MM.1S (cell line): ENCODE results near the gene ZNF217.
A peak's percentile ranks its signal among the peaks of the same experiment; 100 is the strongest.
"Not testable (repeated sequence)": the region's sequence is repeated elsewhere in the genome, so short reads cannot be mapped to it uniquely, and the experiment has no call there.

Source experiments
- DNase-seq: peaks from one replicate; pipeline ENCODE4 v3.0.0-alpha.2; 2015
- H2AFZ ChIP-seq: fragments of 300-600 bp; sonication (generic); 2 replicates; pipeline ENCODE4 v1.6.0; 2016; ENCODE audit warnings: antibody characterized with exemption, low read length
- H3F3A ChIP-seq: fragments of 300-600 bp; sonication (generic); 2 replicates; pipeline ENCODE4 v1.6.1; 2016; ENCODE audit warnings: mild to moderate bottlenecking, antibody characterized with exemption, low read length, moderate library complexity, mixed read lengths; ENCODE audit not compliant: insufficient read depth
- H3K27ac ChIP-seq: fragments of 300-600 bp; sonication (generic); 2 replicates; pipeline ENCODE4 v1.5.1; 2016; ENCODE audit warnings: mild to moderate bottlenecking, low read length
- H3K27me3 ChIP-seq: fragments of 300-600 bp; sonication (generic); replicated peaks from 2 replicates; pipeline ENCODE4 v1.6.0; 2016; ENCODE audit warnings: low read length; ENCODE audit not compliant: insufficient read depth
- H3K36me3 ChIP-seq: fragments of 300-600 bp; sonication (generic); replicated peaks from 2 replicates; pipeline ENCODE4 v1.6.1; 2016; ENCODE audit warnings: mild to moderate bottlenecking, low read length, mixed read lengths; ENCODE audit not compliant: insufficient read depth
- H3K4me1 ChIP-seq: fragments of 300-600 bp; sonication (generic); 2 replicates; pipeline ENCODE4 v1.6.1; 2016; ENCODE audit warnings: low read length, mixed read lengths
- H3K4me2 ChIP-seq: fragments of 300-600 bp; sonication (generic); 2 replicates; pipeline ENCODE4 v1.6.0; 2016; ENCODE audit warnings: low read depth, low read length
- H3K4me3 ChIP-seq: fragments of 300-600 bp; sonication (generic); 2 replicates; pipeline ENCODE4 v1.5.1; 2016; ENCODE audit warnings: low read length, mixed read lengths
- H3K79me2 ChIP-seq: fragments of 300-600 bp; sonication (generic); 2 replicates; pipeline ENCODE4 v1.6.1; 2016; ENCODE audit warnings: mixed run types, low read length, mixed read lengths
- H3K9ac ChIP-seq: fragments of 300-600 bp; sonication (generic); 2 replicates; pipeline ENCODE4 v1.6.1; 2016; ENCODE audit warnings: low read length, mixed read lengths
- H3K9me2 ChIP-seq: fragments of 300-600 bp; sonication (generic); replicated peaks from 2 replicates; pipeline ENCODE4 v1.6.1; 2016; ENCODE audit warnings: mild to moderate bottlenecking, low read length, mixed read lengths; ENCODE audit not compliant: insufficient read depth
- H3K9me3 ChIP-seq: fragments of 300-600 bp; sonication (generic); replicated peaks from 2 replicates; pipeline ENCODE4 v1.6.1; 2016; ENCODE audit warnings: mild to moderate bottlenecking, low read length, mixed read lengths; ENCODE audit not compliant: insufficient read depth
- H4K20me1 ChIP-seq: fragments of 300-600 bp; sonication (generic); 2 replicates; pipeline ENCODE4 v1.6.1; 2016; ENCODE audit warnings: mild to moderate bottlenecking, low read length, moderate library complexity, mixed read lengths; ENCODE audit not compliant: insufficient read depth
- CTCF ChIP-seq: fragments of 300-600 bp; sonication (generic); IDR thresholded peaks from 2 replicates; pipeline ENCODE4 v1.5.1; 2016; ENCODE audit warnings: antibody characterized with exemption, low read length, mixed read lengths
- EZH2 ChIP-seq: fragments of 300-600 bp; sonication (generic); optimal IDR thresholded peaks from 2 replicates; pipeline ENCODE3; 2017; ENCODE audit warnings: low read depth, mild to moderate bottlenecking, antibody characterized with exemption, low read length, mixed read lengths
- EZH2phosphoT487 ChIP-seq: fragments of 300-600 bp; sonication (generic); IDR thresholded peaks from 2 replicates; pipeline ENCODE4 v1.6.1; 2018; ENCODE audit warnings: antibody characterized with exemption, low read length

ZNF217 gene

GRCh38 chr20:53551719-53552571 is 41.7 kb downstream of the ZNF217 start:
- peaks cover 13% of the 10 kb centered on the region; the same call in 1 of the 2 replicates for H3F3A ChIP-seq
- H3K79me2 ChIP-seq, H3K27ac ChIP-seq, H4K20me1 ChIP-seq, H3K4me2 ChIP-seq, H3K27me3 ChIP-seq, H3K4me1 ChIP-seq, H2AFZ ChIP-seq, H3K36me3 ChIP-seq, DNase-seq, H3K9me3 ChIP-seq, H3K9me2 ChIP-seq, H3K9ac ChIP-seq, H3K4me3 ChIP-seq: not testable (repeated sequence)

DNA sequence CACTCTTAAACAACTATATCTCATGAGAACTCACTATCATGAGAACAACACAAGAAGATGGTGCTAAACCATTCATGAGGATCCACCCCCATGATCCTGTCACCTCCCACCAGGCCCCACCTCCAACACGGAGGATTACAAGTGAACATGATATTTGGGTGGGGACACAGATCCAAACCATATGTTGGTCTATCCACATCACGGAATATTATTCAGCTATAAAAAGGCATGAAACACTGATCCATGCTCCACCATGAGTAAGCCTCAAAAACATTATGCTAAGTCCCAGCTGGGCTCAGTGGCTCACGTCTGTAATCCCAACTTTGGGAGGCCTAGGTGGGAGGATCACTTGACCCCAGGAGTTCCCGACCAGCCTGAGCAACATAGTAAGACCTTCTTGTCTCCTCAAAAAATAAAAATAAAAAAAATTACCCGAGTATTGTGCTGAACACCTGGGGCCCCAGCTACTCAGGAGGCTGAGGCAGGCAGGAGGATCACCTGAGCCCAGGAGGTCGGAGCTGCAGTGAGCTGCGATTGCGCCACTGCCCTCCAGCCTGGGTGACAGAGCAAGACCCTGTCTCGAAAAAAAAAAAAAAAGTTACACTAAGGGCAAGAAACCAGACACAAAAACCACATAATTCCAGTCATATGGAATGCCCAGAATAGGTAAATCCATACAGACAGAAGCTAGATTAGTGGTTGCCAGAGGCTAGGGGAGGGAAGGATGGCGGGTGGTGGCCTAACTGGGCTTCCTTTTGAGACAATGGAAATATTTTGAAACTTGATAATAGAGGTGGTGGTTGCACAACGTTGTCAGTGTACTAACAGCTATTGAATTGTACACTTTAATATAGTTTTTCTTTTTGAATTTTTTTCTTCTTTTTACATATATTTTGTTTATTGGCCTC is 43.1 kb downstream of the ZNF217 start:
- Histone ChIP-seq H3K9me2 (no peaks in the 10 kb centered on the region), H3K4me1 (peaks cover 7% of the 10 kb centered on the region), H4K20me1 (no peaks in the 10 kb centered on the region), H3F3A (peaks cover 3% of the 10 kb centered on the region; the same call in 1 of the 2 replicates), H3K9me3 (no peaks in the 10 kb centered on the region), H2AFZ (no peak overlapping the region), H3K4me2 (no peak overlapping the region), H3K79me2 (no peaks in the 10 kb centered on the region), H3K9ac (no peak overlapping the region), H3K27ac (no peak overlapping the region), H3K36me3 (no peaks in the 10 kb centered on the region), H3K27me3 (no peaks in the 10 kb centered on the region), H3K4me3 (no peak overlapping the region)
- no peak for DNase-seq
- TF ChIP-seq EZH2phosphoT487 (no peak), EZH2 (no peak)

DNA sequence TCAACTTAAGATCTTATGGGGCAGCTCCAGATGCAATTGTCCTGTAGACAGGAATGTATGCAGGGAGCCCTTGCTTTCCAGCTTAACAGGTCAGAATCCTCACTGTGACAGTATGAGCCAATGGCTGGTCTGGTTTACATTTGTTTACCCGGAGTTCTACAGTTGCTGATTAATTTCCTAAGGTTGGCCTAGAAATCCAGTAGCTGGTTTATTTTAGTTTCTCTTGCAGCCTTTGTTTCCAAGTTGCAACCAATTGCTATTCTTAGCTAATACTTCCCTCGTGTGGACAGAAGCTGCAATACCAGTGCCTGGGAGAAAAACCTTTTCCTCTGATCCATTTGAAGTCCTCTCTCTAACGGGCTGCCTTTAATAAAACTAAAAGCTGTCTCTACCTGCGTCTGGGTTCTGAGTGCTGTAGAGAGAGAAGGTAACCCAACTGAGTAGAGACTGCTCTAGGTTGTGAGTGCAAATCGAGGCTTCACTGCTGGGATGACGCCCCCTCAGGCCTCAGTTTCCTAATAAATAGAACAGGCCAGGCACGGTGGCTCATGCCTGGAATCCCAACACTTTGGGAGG is 45.9 kb downstream of the ZNF217 start:
- Histone ChIP-seq H3K9me3 (no peaks in the 10 kb centered on the region), H3K9ac (no peak overlapping the region), H3K9me2 (no peaks in the 10 kb centered on the region), H2AFZ (peak overlapping the region; percentile 67), H3K79me2 (no peaks in the 10 kb centered on the region), H3K4me2 (peak overlapping the region; percentile 36; the same call in 1 of the 2 replicates), H3K36me3 (no peaks in the 10 kb centered on the region), H3K4me3 (no peak overlapping the region), H4K20me1 (no peaks in the 10 kb centered on the region), H3F3A (no peaks in the 10 kb centered on the region), H3K4me1 (peaks cover 4% of the 10 kb centered on the region), H3K27ac (no peak overlapping the region), H3K27me3 (no peaks in the 10 kb centered on the region)
- DNase-seq, result peak; percentile 70
- TF ChIP-seq EZH2 (no peak), CTCF (peak; percentile 87)

DNA sequence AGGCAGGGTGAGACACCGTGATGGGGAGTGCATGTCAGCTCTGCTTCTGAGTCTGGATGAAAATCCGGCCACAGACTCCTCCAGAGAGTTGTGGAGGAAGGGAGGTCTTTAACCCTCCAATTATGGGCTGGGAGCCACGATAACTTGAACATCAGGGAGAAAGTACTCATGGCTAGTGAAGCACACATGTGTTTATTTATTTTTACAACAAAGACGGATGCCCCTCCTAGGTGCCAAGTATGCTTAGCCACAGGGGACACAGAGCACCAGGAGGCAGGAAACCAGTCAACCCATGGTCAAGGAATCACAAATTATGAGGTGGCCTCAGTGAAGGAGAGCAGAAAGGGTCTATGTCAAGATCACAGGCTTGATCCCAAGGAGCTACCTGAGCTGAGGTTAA is 54.1 kb downstream of the ZNF217 start:
- Histone ChIP-seq H3K27me3 (no peaks in the 10 kb centered on the region), H3K4me2 (no peak overlapping the region), H2AFZ (no peak overlapping the region), H3K4me1 (no peaks in the 10 kb centered on the region), H3K9ac (no peak overlapping the region), H3K4me3 (no peak overlapping the region), H3K27ac (no peak overlapping the region), H3K9me3 (no peaks in the 10 kb centered on the region), H4K20me1 (no peaks in the 10 kb centered on the region), H3F3A (no peaks in the 10 kb centered on the region), H3K9me2 (no peaks in the 10 kb centered on the region), H3K36me3 (no peaks in the 10 kb centered on the region), H3K79me2 (no peaks in the 10 kb centered on the region)
- TF ChIP-seq EZH2, result no peak
- TF ChIP-seq CTCF, result no peak
- no peak for TF ChIP-seq EZH2phosphoT487
- no peak for DNase-seq

DNA sequence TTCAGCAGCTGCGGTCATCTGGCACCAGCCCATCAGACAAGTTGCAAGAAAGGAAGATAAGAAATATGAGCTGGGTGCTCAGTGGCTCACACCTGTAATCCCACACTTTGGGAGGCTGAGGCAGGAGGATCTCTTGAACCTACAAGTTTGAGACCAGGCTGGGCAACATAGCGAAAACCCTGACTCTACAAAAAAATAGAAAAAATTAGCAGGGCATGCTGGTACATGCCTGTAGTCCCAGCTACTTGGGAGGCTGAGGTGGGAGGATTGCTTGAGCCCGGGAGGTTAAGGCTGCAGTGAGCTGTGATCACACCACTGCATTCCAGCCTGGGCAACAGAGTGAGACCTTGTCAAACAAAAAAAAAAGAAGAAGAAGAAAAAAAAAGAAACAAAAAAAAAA is 57.3 kb downstream of the ZNF217 start:
- not testable (repeated sequence) for H2AFZ ChIP-seq, H3K27me3 ChIP-seq, H3K9ac ChIP-seq, H3F3A ChIP-seq, DNase-seq, H3K4me2 ChIP-seq, H3K36me3 ChIP-seq, H4K20me1 ChIP-seq, H3K9me2 ChIP-seq, H3K4me1 ChIP-seq, H3K9me3 ChIP-seq, H3K4me3 ChIP-seq, H3K79me2 ChIP-seq, H3K27ac ChIP-seq
